ENCODE measurements around the gene CYP2S1.

DNA sequence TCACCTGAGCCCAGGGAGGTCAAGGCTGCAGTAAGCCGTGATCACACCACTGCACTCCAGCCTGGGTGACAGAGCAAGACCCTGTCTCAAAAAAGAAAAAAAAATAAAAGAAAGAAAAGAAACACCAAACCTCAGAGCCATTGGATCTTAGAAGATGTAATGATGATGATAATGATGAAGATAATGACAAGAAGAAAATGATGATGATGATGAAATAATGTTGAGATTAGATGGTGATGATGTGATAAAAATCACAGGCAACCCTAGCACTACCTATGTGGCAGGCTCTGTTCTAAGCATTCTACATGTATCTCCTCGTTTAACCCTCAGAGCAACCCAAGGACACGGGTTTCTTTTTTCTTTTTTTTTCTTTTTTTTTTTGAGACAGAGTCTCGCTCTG, 51.1 kb downstream of the CYP2S1 start:
- TF ChIP-seq, protein P1, sequence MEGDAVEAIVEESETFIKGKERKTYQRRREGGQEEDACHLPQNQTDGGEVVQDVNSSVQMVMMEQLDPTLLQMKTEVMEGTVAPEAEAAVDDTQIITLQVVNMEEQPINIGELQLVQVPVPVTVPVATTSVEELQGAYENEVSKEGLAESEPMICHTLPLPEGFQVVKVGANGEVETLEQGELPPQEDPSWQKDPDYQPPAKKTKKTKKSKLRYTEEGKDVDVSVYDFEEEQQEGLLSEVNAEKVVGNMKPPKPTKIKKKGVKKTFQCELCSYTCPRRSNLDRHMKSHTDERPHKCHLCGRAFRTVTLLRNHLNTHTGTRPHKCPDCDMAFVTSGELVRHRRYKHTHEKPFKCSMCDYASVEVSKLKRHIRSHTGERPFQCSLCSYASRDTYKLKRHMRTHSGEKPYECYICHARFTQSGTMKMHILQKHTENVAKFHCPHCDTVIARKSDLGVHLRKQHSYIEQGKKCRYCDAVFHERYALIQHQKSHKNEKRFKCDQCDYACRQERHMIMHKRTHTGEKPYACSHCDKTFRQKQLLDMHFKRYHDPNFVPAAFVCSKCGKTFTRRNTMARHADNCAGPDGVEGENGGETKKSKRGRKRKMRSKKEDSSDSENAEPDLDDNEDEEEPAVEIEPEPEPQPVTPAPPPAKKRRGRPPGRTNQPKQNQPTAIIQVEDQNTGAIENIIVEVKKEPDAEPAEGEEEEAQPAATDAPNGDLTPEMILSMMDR (IDR thresholded peaks at IDR 0.05; ENCODE audit: poor library complexity, severe bottlenecking) = no peak
- no peak for TF ChIP-seq SMC3 (conservative IDR thresholded peaks at IDR 0.05; ENCODE audit: poor library complexity)
- no peak for TF ChIP-seq EZH2 (IDR thresholded peaks at IDR 0.05; ENCODE audit: borderline replicate concordance, insufficient read depth, low read length, poor library complexity, severe bottlenecking)
- TF ChIP-seq POLR2AphosphoS5 (IDR thresholded peaks at IDR 0.05) = no peak
- TF ChIP-seq EP300 (conservative IDR thresholded peaks at IDR 0.05; ENCODE audit: poor library complexity, severe bottlenecking) = no peak
- no peak for TF ChIP-seq RAD21 (conservative IDR thresholded peaks at IDR 0.05)

Measured in neural cell (in vitro differentiated cells).